Esophagus muscularis mucosa (tissue), 4 donors: Measurements from ENCODE around the gene CYP27A1.

Source experiments
- CTCF ChIP-seq, 3 experiments: fragments of 200-600 bp in 2 of 3; fragments of 450-650 bp in 1 of 3; sonication (generic) in 2 of 3; IDR thresholded peaks; one replicate each; pipeline ENCODE4 v1.5.1; 2017 to 2019; ENCODE audit warnings: antibody characterized with exemption in 3 of 3, mild to moderate bottlenecking in 2 of 3, moderate library complexity in 1 of 3
- EP300 ChIP-seq: sonication (generic); formaldehyde crosslinking; IDR thresholded peaks from one replicate; pipeline ENCODE4 v1.6.1; 2017; ENCODE audit warnings: antibody characterized with exemption
- POLR2A ChIP-seq: fragments of 450-650 bp; IDR thresholded peaks from one replicate; pipeline ENCODE4 v1.6.1; 2017; ENCODE audit warnings: antibody characterized with exemption, moderate library complexity, mild to moderate bottlenecking, low read depth
- POLR2AphosphoS5 ChIP-seq, 2 donors: sonication (generic); formaldehyde crosslinking; IDR thresholded peaks; one replicate each; pipeline ENCODE4 v1.6.1; 2017; ENCODE audit warnings: antibody characterized with exemption in 2 of 2

- TF ChIP-seq CTCF (IDR thresholded peaks at IDR 0.05), result no peak
- TF ChIP-seq POLR2A, result no peak
- TF ChIP-seq EP300, result no peak
- no peak for TF ChIP-seq POLR2AphosphoS5 (IDR thresholded peaks at IDR 0.05)
Observed at GRCh38 chr2:218821605-218822211, 39.8 kb downstream of the CYP27A1 start.
